SK-N-SH (cell line): ENCODE measurements around the gene UBE2G2. TPM values are rescaled to one million over a fixed set of nuclear protein-coding genes. Genes with fewer than 3 reads are reported as not detected.

Source experiments
- CTCF ChIA-PET: fragments of 300-600, 350-600 bp; formaldehyde crosslinking; extraction: SDS; loops from one replicate; lab custom pipeline; 2021; lab: Yijun Ruan, JAX
- POLR2A ChIA-PET: fragments of 350-600 bp; sonication (Branson Sonifier 250); formaldehyde crosslinking; extraction: SDS; loops from one replicate; lab custom pipeline; 2020; ENCODE audit warnings: antibody characterized with exemption, inconsistent platforms; lab: Yijun Ruan, JAX
- DNase-seq: peaks from one replicate; pipeline ENCODE4 v3.0.0; 2012
- H2AFZ ChIP-seq: fragments of 200-600 bp; sonication (generic); 2 replicates; pipeline ENCODE4 v1.8.1; 2016; ENCODE audit warnings: antibody characterized with exemption, mild to moderate bottlenecking, low read depth
- H3F3A ChIP-seq: fragments of 200-600 bp; sonication (generic); replicated peaks from 2 replicates; pipeline ENCODE3; 2016; ENCODE audit warnings: antibody characterized with exemption, mild to moderate bottlenecking; ENCODE audit not compliant: insufficient read depth
- H3K27ac ChIP-seq, 2 experiments: fragments of 200-500 bp in 1 of 2; fragments of 200-600 bp in 1 of 2; sonication (Bioruptor generic) in 1 of 2; sonication (generic), shearing (Covaris generic) in 1 of 2; 2 replicates each; pipeline versions ENCODE4 v1.5.1 to v1.6.1; 2014 to 2016; ENCODE audit warnings: low read depth in 2 of 2, inconsistent platforms in 1 of 2, low read length in 1 of 2, mild to moderate bottlenecking in 1 of 2, mixed read lengths in 1 of 2
- H3K27me3 ChIP-seq: fragments of 200-600 bp; sonication (generic), shearing (Covaris generic); 2 replicates; pipeline ENCODE4 v1.6.1; 2016; ENCODE audit warnings: mixed run types; ENCODE audit not compliant: insufficient read depth
- H3K36me3 ChIP-seq, 2 experiments: fragments of 200-500 bp in 1 of 2; fragments of 200-600 bp in 1 of 2; sonication (Bioruptor generic) in 1 of 2; sonication (generic) in 1 of 2; replicated peaks in 1 of 2; 2 replicates each; pipeline versions ENCODE3 to v1.5.1; 2014 to 2016; ENCODE audit warnings: low read length in 1 of 2, mild to moderate bottlenecking in 1 of 2; ENCODE audit not compliant: insufficient read depth in 2 of 2, control insufficient read depth in 1 of 2
- H3K4me1 ChIP-seq, 2 experiments: fragments of 200-500 bp in 1 of 2; fragments of 200-600 bp in 1 of 2; sonication (Bioruptor generic) in 1 of 2; sonication (generic), shearing (Covaris generic) in 1 of 2; 2 replicates each; pipeline versions ENCODE4 v1.5.1 to v1.6.1; 2014 to 2016; ENCODE audit warnings: low read depth in 1 of 2, low read length in 1 of 2, mixed run types in 1 of 2; ENCODE audit not compliant: insufficient read depth in 2 of 2, control insufficient read depth in 1 of 2
- H3K4me2 ChIP-seq: fragments of 200-600 bp; sonication (generic), shearing (Covaris generic); 2 replicates; pipeline ENCODE4 v1.6.1; 2017; ENCODE audit warnings: mixed run types
- H3K4me3 ChIP-seq, 2 experiments: fragments of 200-500 bp in 1 of 2; fragments of 200-600 bp in 1 of 2; sonication (Bioruptor generic) in 1 of 2; sonication (generic), shearing (Covaris generic) in 1 of 2; 2 replicates each; pipeline versions ENCODE4 v1.5.1 to v1.8.1; 2014 to 2016; ENCODE audit warnings: low read depth in 2 of 2, inconsistent platforms in 1 of 2, low read length in 1 of 2, mild to moderate bottlenecking in 1 of 2, mixed read lengths in 1 of 2, moderate library complexity in 1 of 2
- H3K79me2 ChIP-seq: fragments of 200-600 bp; sonication (generic); 2 replicates; pipeline ENCODE4 v1.8.1; 2017; ENCODE audit warnings: mild to moderate bottlenecking; ENCODE audit not compliant: insufficient read depth
- H3K9ac ChIP-seq: fragments of 200-600 bp; sonication (generic); 2 replicates; pipeline ENCODE4 v1.6.1; 2017; ENCODE audit warnings: mixed run types
- H3K9me2 ChIP-seq: fragments of 200-600 bp; sonication (generic); 2 replicates; pipeline ENCODE4 v1.6.1; 2017; ENCODE audit warnings: mixed run types
- H3K9me3 ChIP-seq: fragments of 200-600 bp; sonication (generic); 2 replicates; pipeline ENCODE4 v1.6.1; 2017; ENCODE audit warnings: mixed run types, mild to moderate bottlenecking, moderate library complexity
- H4K20me1 ChIP-seq: fragments of 200-600 bp; sonication (generic); 2 replicates; pipeline ENCODE4 v1.6.1; 2017; ENCODE audit warnings: mild to moderate bottlenecking, mixed run types; ENCODE audit not compliant: insufficient read depth
- CTCF ChIP-seq: fragments of 200-600 bp; sonication (generic); IDR thresholded peaks from 2 replicates; pipeline ENCODE4 v1.6.1; 2017; ENCODE audit warnings: antibody characterized with exemption, mild to moderate bottlenecking, moderate library complexity
- EP300 ChIP-seq, 2 experiments: IDR thresholded peaks; 2 replicates each; pipeline versions ENCODE4 v1.4.0 to v1.6.1; 2012; ENCODE audit warnings: borderline replicate concordance in 1 of 2, low read depth in 1 of 2, low read length in 1 of 2
- FOSL2 ChIP-seq: IDR thresholded peaks from 2 replicates; pipeline ENCODE4 v1.4.0; 2012; ENCODE audit warnings: low read depth, mild to moderate bottlenecking, moderate library complexity, borderline replicate concordance
- FOXM1 ChIP-seq: IDR thresholded peaks from 2 replicates; pipeline ENCODE4 v1.4.0; 2012; ENCODE audit warnings: low read depth, mild to moderate bottlenecking
- GABPA ChIP-seq: IDR thresholded peaks from 2 replicates; pipeline ENCODE4 v1.4.0; 2012; ENCODE audit warnings: low read depth, mild to moderate bottlenecking
- IRF3 ChIP-seq: fragments of 150-350 bp; IDR thresholded peaks from 2 replicates; pipeline ENCODE4 v1.6.1; 2016; ENCODE audit warnings: mild to moderate bottlenecking, low read depth, low read length
- MEF2A ChIP-seq: IDR thresholded peaks from 2 replicates; pipeline ENCODE4 v1.4.0; 2012; ENCODE audit warnings: low read depth, borderline replicate concordance
- MXI1 ChIP-seq: IDR thresholded peaks from 2 replicates; pipeline ENCODE4 v1.6.1; 2012; ENCODE audit warnings: mild to moderate bottlenecking, low read depth, low read length, improper control_type of control experiment
- NRF1 ChIP-seq: IDR thresholded peaks from 2 replicates; pipeline ENCODE4 v1.6.1; 2012; ENCODE audit warnings: low read depth, mild to moderate bottlenecking, low read length
- POLR2AphosphoS5 ChIP-seq: IDR thresholded peaks from 2 replicates; pipeline ENCODE4 v1.6.1; 2012; ENCODE audit warnings: low read depth, low read length
- RAD21 ChIP-seq: IDR thresholded peaks from 2 replicates; pipeline ENCODE4 v1.6.1; 2012; ENCODE audit warnings: mild to moderate bottlenecking, low read length
- REST ChIP-seq: IDR thresholded peaks from 2 replicates; pipeline ENCODE4 v1.6.1; 2012; ENCODE audit warnings: mild to moderate bottlenecking, low read depth, low read length, moderate library complexity
- SIN3A ChIP-seq: IDR thresholded peaks from 2 replicates; pipeline ENCODE4 v1.6.1; 2012; ENCODE audit warnings: low read depth, mild to moderate bottlenecking, low read length, moderate library complexity, borderline replicate concordance
- SMC3 ChIP-seq: IDR thresholded peaks from 2 replicates; pipeline ENCODE4 v1.6.1; 2012; ENCODE audit warnings: low read depth, low read length, improper control_type of control experiment
- YY1 ChIP-seq: IDR thresholded peaks from 2 replicates; pipeline ENCODE4 v1.4.0; 2012; ENCODE audit warnings: low read depth, mild to moderate bottlenecking
- WGBS: methylation state at CpG from one replicate; pipeline ENCODE4 v1.1.6; 2017; ENCODE audit warnings: low lambda C conversion rate; 5-methylcytosine and 5-hydroxymethylcytosine counted together
- polyA plus RNA-seq, 3 experiments: library from polyadenylated mRNA; depleted of rRNA; stranded (reverse); fragments of >200 nt; gene quantifications; 2 replicates each; pipeline ENCODE4 v1.2.3, GENCODE V29; 2012
- TF ChIP-seq, protein P1 (sequence below): IDR thresholded peaks from 2 replicates; pipeline ENCODE4; 2012

UBE2G2 gene
- polyA plus RNA-seq, 1 of the 3 experiments (the other 2 are of a cell fraction) = 129 TPM

DNA sequence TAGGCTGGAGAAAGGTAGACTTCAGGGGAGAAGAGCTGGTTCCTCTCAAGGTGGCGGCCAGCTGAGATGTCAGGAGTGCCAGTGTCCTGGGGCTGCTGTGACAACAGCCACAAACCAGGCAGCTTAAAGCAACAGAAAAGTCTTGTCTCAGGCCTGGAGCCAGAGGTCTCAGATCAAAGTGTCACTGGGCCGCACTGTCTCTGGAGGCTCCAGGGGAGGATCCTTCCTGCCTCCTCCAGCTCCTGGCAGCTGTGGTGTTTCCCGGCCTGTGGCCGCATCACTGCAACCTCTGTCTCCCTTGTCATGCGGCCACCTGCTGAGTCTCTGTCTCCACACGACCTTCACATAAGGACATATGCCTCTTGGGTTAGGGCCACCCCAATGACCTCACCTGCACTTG lies 65.8 kb downstream of the UBE2G2 start:
- H3K27ac ChIP-seq = no peak overlapping the region
- DNase-seq = no peak
- H3K79me2 ChIP-seq = no peaks in the 10 kb centered on the region
- ChIA-PET POLR2A (no interaction called here), CTCF (interaction anchor here (1.0 to 1.8 kb wide), 2 partner anchors 9 to 58 kb away, joined by 4 to 7 read pairs; no protein-coding TSS in a partner anchor)
- peaks cover 2% of the 10 kb centered on the region for H3K27me3 ChIP-seq
- H3K9me3 ChIP-seq = peaks cover 10% of the 10 kb centered on the region; the same call in 1 of the 2 replicates
- no peak overlapping the region for H3K9ac ChIP-seq
- no peak overlapping the region for H2AFZ ChIP-seq
- TF ChIP-seq EP300 (IDR thresholded peaks at IDR 0.05; ENCODE audit: borderline replicate concordance in 1 of 2, low read depth in 1 of 2, low read length in 1 of 2) = no peak
- no peak for TF ChIP-seq GABPA
- no peak for TF ChIP-seq CTCF
- TF ChIP-seq FOSL2 = no peak
- no peak for TF ChIP-seq YY1
- no peak for TF ChIP-seq MEF2A
- TF ChIP-seq MXI1 = no peak
- no peak for TF ChIP-seq SIN3A
- no peak for TF ChIP-seq REST
- TF ChIP-seq, protein P1, sequence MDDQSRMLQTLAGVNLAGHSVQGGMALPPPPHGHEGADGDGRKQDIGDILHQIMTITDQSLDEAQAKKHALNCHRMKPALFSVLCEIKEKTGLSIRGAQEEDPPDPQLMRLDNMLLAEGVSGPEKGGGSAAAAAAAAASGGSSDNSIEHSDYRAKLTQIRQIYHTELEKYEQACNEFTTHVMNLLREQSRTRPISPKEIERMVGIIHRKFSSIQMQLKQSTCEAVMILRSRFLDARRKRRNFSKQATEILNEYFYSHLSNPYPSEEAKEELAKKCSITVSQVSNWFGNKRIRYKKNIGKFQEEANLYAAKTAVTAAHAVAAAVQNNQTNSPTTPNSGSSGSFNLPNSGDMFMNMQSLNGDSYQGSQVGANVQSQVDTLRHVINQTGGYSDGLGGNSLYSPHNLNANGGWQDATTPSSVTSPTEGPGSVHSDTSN = no peak
- no peak for TF ChIP-seq FOXM1
- TF ChIP-seq RAD21 = no peak
- TF ChIP-seq POLR2AphosphoS5 = no peak
- no peak for TF ChIP-seq IRF3
- no peak for TF ChIP-seq SMC3
- TF ChIP-seq NRF1 = no peak
- H3K4me3 ChIP-seq = no peak overlapping the region
- WGBS = 61% methylated on average over 4 of the region's 6 CpGs
- no peaks in the 10 kb centered on the region for H3K4me1 ChIP-seq
- no peaks in the 10 kb centered on the region for H4K20me1 ChIP-seq
- H3K9me2 ChIP-seq = no peaks in the 10 kb centered on the region
- H3F3A ChIP-seq = no peaks in the 10 kb centered on the region
- H3K4me2 ChIP-seq = no peak overlapping the region
- no peaks in the 10 kb centered on the region for H3K36me3 ChIP-seq
